Cardiac fibroblast (primary cell): ENCODE results near the gene ITGAD.

Experiments
- DNase-seq, 2 donors: peaks; one replicate each; pipeline versions ENCODE4 v3.0.0 to v3.0.0-alpha.2; 2010; ENCODE audit warnings: low read depth in 2 of 2
- H3K4me3 ChIP-seq, 2 donors: replicated peaks in 1 of 2; 1 replicate in 1 of 2; 2 replicates in 1 of 2; pipeline ENCODE4 v1.5.1; 2011; ENCODE audit warnings: low read depth in 2 of 2, low read length in 2 of 2, mild to moderate bottlenecking in 2 of 2, moderate library complexity in 1 of 2
- TF ChIP-seq, protein P1 (sequence below): IDR thresholded peaks from one replicate; pipeline ENCODE4 v1.5.1; 2011; ENCODE audit warnings: low read depth, mild to moderate bottlenecking, low read length, inconsistent platforms

Gene ITGAD

DNA sequence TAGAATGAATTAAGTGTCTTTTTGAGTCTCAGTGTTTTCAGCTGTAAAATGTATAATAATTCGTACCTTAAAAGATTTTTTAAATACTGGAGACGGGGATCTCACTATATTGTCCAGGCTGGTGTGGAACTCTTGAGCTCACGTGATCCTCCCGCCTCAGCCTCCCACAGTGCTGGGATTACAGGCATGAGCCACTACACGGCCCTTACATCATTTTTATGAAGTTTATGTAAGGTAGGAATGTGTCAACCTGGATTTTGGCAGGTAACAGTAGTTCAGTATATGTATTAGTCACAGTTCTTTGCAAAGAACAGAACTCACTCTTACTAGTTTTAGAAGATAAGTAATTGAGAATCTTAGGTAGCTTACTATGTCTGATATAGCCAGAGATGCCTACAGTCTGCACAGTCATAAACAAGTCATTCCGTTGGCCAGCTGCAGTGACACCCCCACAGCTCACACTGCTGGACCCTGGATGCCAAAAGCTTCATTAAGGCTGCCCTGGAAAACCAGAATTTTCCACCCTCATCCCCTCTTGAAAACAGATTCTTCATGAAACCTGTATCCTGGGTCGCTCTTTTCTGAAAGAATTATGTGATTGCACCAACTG is 35.6 kb downstream of the ITGAD start:
- no peak for DNase-seq
- TF ChIP-seq, protein P1, sequence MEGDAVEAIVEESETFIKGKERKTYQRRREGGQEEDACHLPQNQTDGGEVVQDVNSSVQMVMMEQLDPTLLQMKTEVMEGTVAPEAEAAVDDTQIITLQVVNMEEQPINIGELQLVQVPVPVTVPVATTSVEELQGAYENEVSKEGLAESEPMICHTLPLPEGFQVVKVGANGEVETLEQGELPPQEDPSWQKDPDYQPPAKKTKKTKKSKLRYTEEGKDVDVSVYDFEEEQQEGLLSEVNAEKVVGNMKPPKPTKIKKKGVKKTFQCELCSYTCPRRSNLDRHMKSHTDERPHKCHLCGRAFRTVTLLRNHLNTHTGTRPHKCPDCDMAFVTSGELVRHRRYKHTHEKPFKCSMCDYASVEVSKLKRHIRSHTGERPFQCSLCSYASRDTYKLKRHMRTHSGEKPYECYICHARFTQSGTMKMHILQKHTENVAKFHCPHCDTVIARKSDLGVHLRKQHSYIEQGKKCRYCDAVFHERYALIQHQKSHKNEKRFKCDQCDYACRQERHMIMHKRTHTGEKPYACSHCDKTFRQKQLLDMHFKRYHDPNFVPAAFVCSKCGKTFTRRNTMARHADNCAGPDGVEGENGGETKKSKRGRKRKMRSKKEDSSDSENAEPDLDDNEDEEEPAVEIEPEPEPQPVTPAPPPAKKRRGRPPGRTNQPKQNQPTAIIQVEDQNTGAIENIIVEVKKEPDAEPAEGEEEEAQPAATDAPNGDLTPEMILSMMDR = no peak
- no peak overlapping the region for H3K4me3 ChIP-seq

DNA sequence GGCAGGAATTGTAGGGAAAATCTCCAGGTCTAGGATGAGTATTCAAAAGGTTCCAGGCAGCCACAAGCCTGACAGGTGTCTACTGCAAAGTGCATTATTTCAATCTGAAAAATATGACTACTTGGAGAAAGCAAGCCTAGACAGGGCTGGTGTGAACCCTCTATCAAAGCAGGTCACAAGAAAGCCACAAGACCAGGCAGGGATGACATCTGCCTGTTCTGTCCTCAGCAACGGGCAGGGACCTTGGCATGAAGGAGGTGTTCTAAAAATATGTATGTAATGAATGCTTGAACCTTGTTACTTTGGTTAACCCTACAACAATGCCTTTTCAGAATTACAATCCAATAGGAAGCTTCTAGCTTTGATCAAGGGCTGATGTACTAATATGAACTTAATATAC is 36.2 kb downstream of the ITGAD start:
- TF ChIP-seq, protein P1 = no peak
- DNase-seq = no peak
- no peak overlapping the region for H3K4me3 ChIP-seq

DNA sequence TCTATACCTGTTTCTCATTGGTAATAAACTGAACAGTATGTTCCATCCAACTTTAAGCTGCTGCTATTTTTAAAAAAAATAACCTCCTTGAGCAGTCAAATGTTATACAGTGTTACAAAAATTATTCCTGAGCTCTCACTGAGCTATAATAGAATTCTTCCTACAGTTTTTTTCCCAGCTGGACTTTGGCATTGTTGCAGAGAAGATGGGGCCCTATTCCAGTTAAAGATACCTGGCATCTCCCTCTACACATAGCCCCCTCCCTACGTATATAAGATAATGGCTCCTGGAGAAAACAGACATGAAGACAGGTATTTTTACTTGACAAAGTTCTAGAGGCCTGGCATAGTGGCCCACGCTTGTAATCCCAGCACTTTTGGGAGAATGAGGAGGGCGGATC is 36.7 kb downstream of the ITGAD start:
- TF ChIP-seq, protein P1 = no peak
- H3K4me3 ChIP-seq = no peak overlapping the region
- no peak for DNase-seq

DNA sequence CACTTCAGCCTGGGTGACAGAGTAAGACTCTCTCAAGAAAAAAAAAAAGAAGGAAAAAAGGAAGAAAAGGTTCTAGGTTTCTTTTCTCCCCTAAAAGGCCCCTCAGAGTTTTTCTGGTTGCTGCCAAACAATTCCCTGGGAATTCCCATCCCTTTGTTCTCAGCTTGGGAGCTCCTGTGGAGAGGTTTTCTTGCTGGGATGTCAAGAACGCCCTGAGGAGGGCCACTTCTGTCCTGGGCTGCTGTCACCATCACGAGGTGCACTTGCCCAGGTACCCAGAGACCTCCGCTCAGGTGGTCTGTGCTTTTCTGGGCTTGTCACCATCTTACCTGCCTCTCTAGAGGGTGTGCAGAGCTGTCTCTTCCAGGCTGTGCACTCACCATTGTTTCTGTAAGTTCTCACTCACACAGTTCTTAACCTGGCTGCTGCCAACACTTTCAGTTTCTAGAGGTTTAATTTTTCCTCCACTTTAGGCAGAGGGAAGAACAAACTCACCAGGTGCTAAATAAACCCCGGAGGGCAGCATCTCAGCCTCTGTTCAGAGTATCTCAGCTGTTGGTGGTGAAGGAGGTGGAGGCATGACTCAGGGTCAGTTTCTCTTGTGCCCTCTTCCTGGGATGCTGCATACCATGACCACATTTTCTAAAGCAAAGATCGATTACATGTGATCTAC is 37.4 kb downstream of the ITGAD start:
- TF ChIP-seq, protein P1 = no peak
- no peak overlapping the region for H3K4me3 ChIP-seq
- DNase-seq = no peak

DNA sequence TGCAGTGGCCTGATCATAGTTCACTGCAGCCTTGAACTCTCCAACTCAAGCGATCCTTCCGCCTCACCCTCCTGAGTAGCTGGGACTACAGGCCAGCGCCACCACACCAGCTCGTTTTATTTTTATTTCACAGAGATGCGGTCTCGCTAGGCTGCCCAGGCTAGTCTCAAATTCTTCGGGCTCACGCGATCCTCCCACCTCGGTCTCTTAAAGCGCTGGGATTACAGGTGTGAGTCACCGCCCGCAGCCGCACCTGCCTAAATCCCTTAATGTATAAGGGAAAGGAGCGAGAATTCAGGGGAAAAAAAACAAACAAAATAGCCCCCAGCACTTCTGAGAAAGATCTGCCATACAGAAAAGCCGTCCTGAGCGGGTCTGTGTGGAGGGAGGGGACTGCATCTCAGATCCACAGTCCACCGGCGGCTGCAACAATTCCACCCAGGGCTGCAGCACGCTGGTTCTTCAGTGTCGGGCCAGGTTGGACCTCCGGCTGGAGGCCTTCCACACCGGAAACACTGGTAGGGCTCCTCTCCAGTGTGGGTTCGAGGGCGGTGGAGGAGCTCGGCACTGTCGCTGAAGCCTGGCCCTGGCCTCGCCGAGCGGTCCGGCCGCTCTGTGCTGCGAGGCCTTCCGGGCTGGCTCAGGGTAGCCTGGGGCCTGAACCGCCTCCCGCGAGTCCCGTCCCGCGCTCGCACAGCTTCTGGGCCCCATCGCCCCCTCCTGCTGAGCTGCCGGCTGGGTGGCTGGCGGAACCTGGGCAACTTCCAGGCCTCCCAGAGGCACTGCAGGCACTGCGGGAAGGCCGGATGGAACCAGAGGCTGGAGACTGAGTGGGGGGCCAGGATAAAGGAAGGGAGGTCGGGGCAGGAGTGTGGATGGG is 42.4 kb downstream of the ITGAD start:
- no peak overlapping the region for H3K4me3 ChIP-seq
- DNase-seq = no peak
- TF ChIP-seq, protein P1 = no peak

DNA sequence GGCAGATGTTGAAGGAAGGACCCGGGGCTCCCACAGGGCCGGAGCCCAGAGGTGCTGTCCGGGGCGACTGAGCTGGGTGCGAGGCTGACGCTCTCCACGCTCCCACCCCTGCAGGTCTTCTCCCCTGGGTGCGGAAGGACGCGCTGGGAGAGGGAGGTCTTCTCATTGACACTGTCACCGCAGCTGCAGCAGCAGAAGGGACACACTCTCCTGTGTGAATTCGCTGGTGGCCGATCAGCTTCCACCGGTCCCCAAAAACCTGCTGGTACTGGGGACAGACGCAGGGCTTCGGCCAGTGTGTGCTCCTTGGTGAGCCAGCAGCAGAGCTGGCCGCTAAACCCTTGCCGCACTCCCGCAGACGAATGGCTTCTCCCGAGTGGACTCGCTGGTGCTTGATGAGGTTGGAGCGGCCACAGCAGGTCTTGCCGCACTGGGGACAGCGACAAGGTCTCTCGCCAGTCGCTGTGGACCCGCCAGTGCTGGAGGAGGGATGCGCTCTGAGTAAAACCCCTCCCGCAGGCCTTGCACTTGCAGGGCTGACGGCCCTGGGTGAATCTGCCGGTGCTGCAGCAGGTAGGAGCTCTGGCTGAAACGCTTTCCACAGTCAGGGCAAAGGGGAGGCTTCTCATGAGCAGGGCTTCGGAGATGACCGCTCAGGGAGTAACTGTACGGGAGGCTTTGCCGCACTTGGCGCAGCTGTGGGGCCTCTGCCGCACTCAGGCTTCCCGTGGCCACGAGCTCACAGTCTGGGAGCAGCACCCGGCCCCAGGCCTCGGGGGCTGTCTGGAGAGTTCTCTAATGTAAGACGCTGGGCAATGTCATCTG is 43.3 kb downstream of the ITGAD start:
- TF ChIP-seq, protein P1 = no peak
- no peak overlapping the region for H3K4me3 ChIP-seq
- DNase-seq = no peak
